ENCODE measurements around the gene ELFN2.

DNA sequence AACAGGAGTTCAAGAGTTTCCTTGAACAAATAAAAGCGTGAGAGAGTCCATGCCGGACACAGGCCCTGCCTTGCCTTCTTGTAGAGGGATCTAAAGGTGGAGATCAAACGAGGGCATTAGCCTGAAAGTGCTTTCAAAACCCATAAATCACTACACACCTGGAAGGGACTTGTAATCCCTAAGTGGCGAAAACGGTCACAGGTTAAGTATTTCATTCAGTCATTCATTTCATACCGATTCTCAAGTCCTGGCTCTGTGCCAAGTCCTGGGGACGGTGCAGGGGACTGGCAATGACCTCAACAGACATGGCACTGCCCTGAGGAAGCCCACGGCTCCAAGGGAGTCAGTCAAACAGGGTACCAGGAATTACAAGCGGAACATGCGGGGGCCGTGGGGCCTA, 26.6 kb downstream of the ELFN2 start:
- TF ChIP-seq GABPA (IDR thresholded peaks at IDR 0.05; ENCODE audit: low read depth, low read length) (no peak), GABPA (CRISPR knock-in tag; IDR thresholded peaks at IDR 0.05; ENCODE audit: low read depth) (no peak), ZNF282 (IDR thresholded peaks at IDR 0.05; ENCODE audit: partially characterized antibody) (no peak), ZNF776 (CRISPR knock-in tag; IDR thresholded peaks at IDR 0.05) (no peak), POLR2AphosphoS5 (IDR thresholded peaks at IDR 0.05; ENCODE audit: low read depth, low read length) (no peak), ZIK1 (CRISPR knock-in tag; IDR thresholded peaks at IDR 0.05; ENCODE audit: borderline replicate concordance, low read depth) (no peak)
- TF ChIP-seq, protein P1, sequence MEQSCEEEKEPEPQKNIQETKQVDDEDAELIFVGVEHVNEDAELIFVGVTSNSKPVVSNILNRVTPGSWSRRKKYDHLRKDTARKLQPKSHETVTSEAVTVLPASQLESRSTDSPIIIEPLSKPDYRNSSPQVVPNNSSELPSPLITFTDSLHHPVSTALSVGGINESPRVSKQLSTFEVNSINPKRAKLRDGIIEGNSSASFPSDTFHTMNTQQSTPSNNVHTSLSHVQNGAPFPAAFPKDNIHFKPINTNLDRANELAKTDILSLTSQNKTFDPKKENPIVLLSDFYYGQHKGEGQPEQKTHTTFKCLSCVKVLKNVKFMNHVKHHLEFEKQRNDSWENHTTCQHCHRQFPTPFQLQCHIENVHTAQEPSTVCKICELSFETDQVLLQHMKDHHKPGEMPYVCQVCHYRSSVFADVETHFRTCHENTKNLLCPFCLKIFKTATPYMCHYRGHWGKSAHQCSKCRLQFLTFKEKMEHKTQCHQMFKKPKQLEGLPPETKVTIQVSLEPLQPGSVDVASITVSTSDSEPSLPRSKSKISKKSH (CRISPR knock-in tag; IDR thresholded peaks at IDR 0.05; ENCODE audit: borderline replicate concordance) = no peak
- TF ChIP-seq, protein P2, sequence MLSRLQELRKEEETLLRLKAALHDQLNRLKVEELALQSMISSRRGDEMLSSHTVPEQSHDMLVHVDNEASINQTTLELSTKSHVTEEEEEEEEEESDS (CRISPR knock-in tag; IDR thresholded peaks at IDR 0.05; ENCODE audit: borderline replicate concordance) = no peak
- TF ChIP-seq, protein P3, sequence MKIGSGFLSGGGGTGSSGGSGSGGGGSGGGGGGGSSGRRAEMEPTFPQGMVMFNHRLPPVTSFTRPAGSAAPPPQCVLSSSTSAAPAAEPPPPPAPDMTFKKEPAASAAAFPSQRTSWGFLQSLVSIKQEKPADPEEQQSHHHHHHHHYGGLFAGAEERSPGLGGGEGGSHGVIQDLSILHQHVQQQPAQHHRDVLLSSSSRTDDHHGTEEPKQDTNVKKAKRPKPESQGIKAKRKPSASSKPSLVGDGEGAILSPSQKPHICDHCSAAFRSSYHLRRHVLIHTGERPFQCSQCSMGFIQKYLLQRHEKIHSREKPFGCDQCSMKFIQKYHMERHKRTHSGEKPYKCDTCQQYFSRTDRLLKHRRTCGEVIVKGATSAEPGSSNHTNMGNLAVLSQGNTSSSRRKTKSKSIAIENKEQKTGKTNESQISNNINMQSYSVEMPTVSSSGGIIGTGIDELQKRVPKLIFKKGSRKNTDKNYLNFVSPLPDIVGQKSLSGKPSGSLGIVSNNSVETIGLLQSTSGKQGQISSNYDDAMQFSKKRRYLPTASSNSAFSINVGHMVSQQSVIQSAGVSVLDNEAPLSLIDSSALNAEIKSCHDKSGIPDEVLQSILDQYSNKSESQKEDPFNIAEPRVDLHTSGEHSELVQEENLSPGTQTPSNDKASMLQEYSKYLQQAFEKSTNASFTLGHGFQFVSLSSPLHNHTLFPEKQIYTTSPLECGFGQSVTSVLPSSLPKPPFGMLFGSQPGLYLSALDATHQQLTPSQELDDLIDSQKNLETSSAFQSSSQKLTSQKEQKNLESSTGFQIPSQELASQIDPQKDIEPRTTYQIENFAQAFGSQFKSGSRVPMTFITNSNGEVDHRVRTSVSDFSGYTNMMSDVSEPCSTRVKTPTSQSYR (CRISPR knock-in tag; IDR thresholded peaks at IDR 0.05; ENCODE audit: borderline replicate concordance) = no peak
- TF ChIP-seq, protein P4, sequence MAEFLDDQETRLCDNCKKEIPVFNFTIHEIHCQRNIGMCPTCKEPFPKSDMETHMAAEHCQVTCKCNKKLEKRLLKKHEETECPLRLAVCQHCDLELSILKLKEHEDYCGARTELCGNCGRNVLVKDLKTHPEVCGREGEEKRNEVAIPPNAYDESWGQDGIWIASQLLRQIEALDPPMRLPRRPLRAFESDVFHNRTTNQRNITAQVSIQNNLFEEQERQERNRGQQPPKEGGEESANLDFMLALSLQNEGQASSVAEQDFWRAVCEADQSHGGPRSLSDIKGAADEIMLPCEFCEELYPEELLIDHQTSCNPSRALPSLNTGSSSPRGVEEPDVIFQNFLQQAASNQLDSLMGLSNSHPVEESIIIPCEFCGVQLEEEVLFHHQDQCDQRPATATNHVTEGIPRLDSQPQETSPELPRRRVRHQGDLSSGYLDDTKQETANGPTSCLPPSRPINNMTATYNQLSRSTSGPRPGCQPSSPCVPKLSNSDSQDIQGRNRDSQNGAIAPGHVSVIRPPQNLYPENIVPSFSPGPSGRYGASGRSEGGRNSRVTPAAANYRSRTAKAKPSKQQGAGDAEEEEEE (CRISPR knock-in tag; IDR thresholded peaks at IDR 0.05; ENCODE audit: borderline replicate concordance) = no peak
- TF ChIP-seq, protein P5, sequence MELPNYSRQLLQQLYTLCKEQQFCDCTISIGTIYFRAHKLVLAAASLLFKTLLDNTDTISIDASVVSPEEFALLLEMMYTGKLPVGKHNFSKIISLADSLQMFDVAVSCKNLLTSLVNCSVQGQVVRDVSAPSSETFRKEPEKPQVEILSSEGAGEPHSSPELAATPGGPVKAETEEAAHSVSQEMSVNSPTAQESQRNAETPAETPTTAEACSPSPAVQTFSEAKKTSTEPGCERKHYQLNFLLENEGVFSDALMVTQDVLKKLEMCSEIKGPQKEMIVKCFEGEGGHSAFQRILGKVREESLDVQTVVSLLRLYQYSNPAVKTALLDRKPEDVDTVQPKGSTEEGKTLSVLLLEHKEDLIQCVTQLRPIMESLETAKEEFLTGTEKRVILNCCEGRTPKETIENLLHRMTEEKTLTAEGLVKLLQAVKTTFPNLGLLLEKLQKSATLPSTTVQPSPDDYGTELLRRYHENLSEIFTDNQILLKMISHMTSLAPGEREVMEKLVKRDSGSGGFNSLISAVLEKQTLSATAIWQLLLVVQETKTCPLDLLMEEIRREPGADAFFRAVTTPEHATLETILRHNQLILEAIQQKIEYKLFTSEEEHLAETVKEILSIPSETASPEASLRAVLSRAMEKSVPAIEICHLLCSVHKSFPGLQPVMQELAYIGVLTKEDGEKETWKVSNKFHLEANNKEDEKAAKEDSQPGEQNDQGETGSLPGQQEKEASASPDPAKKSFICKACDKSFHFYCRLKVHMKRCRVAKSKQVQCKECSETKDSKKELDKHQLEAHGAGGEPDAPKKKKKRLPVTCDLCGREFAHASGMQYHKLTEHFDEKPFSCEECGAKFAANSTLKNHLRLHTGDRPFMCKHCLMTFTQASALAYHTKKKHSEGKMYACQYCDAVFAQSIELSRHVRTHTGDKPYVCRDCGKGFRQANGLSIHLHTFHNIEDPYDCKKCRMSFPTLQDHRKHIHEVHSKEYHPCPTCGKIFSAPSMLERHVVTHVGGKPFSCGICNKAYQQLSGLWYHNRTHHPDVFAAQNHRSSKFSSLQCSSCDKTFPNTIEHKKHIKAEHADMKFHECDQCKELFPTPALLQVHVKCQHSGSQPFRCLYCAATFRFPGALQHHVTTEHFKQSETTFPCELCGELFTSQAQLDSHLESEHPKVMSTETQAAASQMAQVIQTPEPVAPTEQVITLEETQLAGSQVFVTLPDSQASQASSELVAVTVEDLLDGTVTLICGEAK (IDR thresholded peaks at IDR 0.05) = no peak
- TF ChIP-seq, protein P5 (CRISPR knock-in tag; IDR thresholded peaks at IDR 0.05) = no peak
- TF ChIP-seq, protein P6, sequence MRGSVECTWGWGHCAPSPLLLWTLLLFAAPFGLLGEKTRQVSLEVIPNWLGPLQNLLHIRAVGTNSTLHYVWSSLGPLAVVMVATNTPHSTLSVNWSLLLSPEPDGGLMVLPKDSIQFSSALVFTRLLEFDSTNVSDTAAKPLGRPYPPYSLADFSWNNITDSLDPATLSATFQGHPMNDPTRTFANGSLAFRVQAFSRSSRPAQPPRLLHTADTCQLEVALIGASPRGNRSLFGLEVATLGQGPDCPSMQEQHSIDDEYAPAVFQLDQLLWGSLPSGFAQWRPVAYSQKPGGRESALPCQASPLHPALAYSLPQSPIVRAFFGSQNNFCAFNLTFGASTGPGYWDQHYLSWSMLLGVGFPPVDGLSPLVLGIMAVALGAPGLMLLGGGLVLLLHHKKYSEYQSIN (CRISPR knock-in tag; IDR thresholded peaks at IDR 0.05; ENCODE audit: borderline replicate concordance) = no peak

All from HepG2 (cell line).